Memory B cell (primary cell): ENCODE data around the gene SLC38A4.
"Not testable (repeated sequence)": the region's sequence is repeated elsewhere in the genome, so short reads cannot be mapped to it uniquely, and the experiment has no call there.

Experiments used
- ATAC-seq: fragments of 150-1000 bp; cut with Tn5 transposase; 2 replicates; pipeline ENCODE4 v1.10.0; 2021; ENCODE audit warnings: low read depth, mild to moderate bottlenecking, moderate library complexity
- DNase-seq, 2 donors: peaks; one replicate each; pipeline ENCODE4 v3.0.0; 2022; ENCODE audit warnings: low spot score in 2 of 2
- H3K27ac Mint-ChIP-seq: one replicate; pipeline ENCODE4 v1.8.0; 2022; ENCODE audit warnings: mild to moderate bottlenecking, moderate library complexity, mixed read lengths
- H3K27me3 Mint-ChIP-seq: one replicate; pipeline ENCODE4 v1.8.0; 2022; ENCODE audit warnings: mixed read lengths
- H3K36me3 Mint-ChIP-seq: one replicate; pipeline ENCODE4 v1.8.0; 2022; ENCODE audit warnings: mild to moderate bottlenecking, mixed read lengths
- H3K4me1 Mint-ChIP-seq: one replicate; pipeline ENCODE4 v1.8.0; 2022; ENCODE audit warnings: mixed read lengths
- H3K4me3 Mint-ChIP-seq: one replicate; pipeline ENCODE4 v1.8.0; 2022; ENCODE audit warnings: mild to moderate bottlenecking, moderate library complexity, mixed read lengths
- H3K9me3 Mint-ChIP-seq: one replicate; pipeline ENCODE4 v1.8.0; 2022; ENCODE audit warnings: mixed read lengths

SLC38A4 gene

DNA sequence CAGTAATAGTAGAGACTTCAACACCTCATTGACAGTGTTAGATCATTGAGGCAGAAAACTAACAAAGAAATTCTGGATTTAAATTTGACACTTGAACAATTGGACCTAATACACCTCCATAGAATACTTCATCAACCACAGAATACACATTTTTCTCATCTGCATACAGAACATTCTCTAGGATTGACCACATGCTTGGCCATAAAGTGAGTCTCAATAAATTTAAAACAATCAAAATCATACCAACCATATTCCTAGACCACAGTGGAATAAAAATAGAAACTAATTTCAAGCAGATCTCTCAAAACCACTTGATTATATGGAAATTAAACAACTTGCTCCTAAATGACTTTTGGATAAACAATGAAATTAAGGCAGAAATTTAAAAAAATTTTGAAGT, 82.3 kb downstream of the SLC38A4 start:
- Mint-ChIP-seq H3K4me3 (no peak overlapping the region), H3K9me3 (peaks cover 17% of the 10 kb centered on the region), H3K27me3 (no peaks in the 10 kb centered on the region), H3K27ac (no peak overlapping the region), H3K4me1 (no peaks in the 10 kb centered on the region), H3K36me3 (peaks cover 5% of the 10 kb centered on the region)
- no peak for DNase-seq
- ATAC-seq = no peak

DNA sequence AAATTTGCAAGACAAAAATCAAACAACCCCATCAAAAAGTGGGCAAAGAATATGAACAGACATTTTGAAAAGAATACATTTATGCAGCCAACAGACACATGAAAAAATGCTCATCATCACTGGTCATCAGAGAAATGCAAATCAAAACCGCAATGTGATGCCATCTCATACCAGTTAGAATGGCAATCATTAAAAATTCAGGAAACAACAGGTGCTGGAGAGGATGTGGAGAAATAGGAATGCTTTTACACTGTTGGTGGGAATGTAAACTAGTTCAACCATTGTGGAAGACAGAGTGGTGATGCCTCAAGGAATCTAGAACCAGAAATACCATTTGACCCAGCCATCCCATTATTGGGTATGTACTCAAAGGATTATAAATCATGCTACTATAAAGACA, 83.5 kb downstream of the SLC38A4 start:
- H3K36me3 Mint-ChIP-seq, H3K27ac Mint-ChIP-seq, H3K27me3 Mint-ChIP-seq, H3K4me3 Mint-ChIP-seq, DNase-seq, H3K4me1 Mint-ChIP-seq, ATAC-seq: not testable (repeated sequence)
- H3K9me3 Mint-ChIP-seq = peaks cover 23% of the 10 kb centered on the region

DNA sequence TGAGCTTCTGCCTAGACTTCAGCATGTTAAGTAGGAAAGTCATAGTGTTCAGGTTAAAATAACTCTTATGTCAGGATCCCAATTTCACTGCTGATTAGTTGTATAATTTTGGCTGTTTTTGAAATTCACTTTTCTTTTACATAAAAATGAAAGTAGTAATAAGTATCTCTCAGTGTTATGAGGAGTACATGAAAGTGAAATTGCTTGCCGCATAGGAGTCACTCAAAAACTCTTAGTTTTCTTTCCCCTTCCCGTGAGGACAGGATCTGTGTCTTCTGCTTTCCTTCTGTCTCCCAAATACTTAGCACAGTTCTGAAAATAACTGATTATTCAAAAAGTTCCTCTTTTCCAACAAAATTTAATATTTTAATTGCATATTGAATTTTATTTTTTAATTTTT, 100.5 kb downstream of the SLC38A4 start:
- H3K4me1 Mint-ChIP-seq = no peaks in the 10 kb centered on the region
- H3K36me3 Mint-ChIP-seq = peaks cover 13% of the 10 kb centered on the region
- DNase-seq = no peak
- no peaks in the 10 kb centered on the region for H3K27me3 Mint-ChIP-seq
- no peak overlapping the region for H3K27ac Mint-ChIP-seq
- no peak overlapping the region for H3K4me3 Mint-ChIP-seq
- peaks cover 4% of the 10 kb centered on the region for H3K9me3 Mint-ChIP-seq
- ATAC-seq = no peak

GRCh38 chr12:46723629-46724419, 102.0 kb downstream of the SLC38A4 start:
- peaks cover 10% of the 10 kb centered on the region for H3K9me3 Mint-ChIP-seq
- H3K4me1 Mint-ChIP-seq = no peaks in the 10 kb centered on the region
- H3K4me3 Mint-ChIP-seq = no peak overlapping the region
- no peaks in the 10 kb centered on the region for H3K27me3 Mint-ChIP-seq
- DNase-seq = no peak
- ATAC-seq = no peak
- H3K27ac Mint-ChIP-seq = no peak overlapping the region
- H3K36me3 Mint-ChIP-seq = peaks cover 16% of the 10 kb centered on the region

GRCh38 chr12:46722394-46723185, 103.2 kb downstream of the SLC38A4 start:
- Mint-ChIP-seq H3K27ac (no peak overlapping the region), H3K27me3 (no peaks in the 10 kb centered on the region), H3K4me1 (no peaks in the 10 kb centered on the region), H3K9me3 (peaks cover 10% of the 10 kb centered on the region), H3K4me3 (no peak overlapping the region), H3K36me3 (peaks cover 17% of the 10 kb centered on the region)
- DNase-seq = no peak
- ATAC-seq = no peak

DNA sequence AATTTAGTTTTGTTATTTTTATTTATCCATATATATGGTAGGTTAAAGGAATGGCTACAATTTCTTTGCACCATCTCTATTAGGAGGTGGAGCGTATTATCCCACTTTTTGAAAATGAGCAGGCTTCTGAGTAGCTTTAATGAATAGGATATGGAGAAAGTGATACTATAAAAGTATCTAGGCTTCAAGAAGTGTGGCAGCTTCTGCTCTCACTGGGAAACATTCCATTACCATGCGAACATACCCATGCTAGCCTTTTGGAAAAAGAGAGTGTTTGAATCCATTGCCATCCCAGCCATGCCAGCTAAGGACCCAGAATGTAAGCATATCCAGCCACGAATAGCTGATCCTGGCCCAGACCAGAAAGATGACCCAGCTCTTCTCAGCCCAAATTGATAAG, 107.3 kb downstream of the SLC38A4 start:
- no peak overlapping the region for H3K4me3 Mint-ChIP-seq
- H3K4me1 Mint-ChIP-seq = no peaks in the 10 kb centered on the region
- DNase-seq (no peak), ATAC-seq (no peak)
- H3K9me3 Mint-ChIP-seq = peaks cover 10% of the 10 kb centered on the region
- H3K36me3 Mint-ChIP-seq = peaks cover 16% of the 10 kb centered on the region
- no peaks in the 10 kb centered on the region for H3K27me3 Mint-ChIP-seq
- H3K27ac Mint-ChIP-seq = no peak overlapping the region

DNA sequence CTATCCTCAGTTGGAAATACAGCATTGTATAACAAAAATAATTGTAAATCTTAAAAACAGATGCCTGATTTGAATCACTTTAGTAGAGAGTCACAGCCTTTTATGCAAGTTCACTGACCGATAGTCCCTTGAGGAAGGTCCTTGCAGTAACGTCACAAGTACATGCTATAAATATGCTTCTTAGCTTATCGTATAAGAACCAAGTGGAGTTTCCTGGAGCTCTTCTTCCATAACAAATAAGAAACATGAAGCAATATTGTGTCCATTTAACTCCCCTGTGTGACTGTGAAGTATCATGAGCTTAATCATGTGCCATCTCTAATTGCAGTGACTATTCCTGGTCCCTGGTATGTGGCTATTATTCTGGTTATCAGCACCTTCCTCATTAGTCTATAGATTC, 107.9 kb downstream of the SLC38A4 start:
- Mint-ChIP-seq H3K4me1 (no peaks in the 10 kb centered on the region), H3K9me3 (peaks cover 10% of the 10 kb centered on the region), H3K36me3 (peaks cover 21% of the 10 kb centered on the region), H3K27me3 (no peaks in the 10 kb centered on the region), H3K4me3 (no peak overlapping the region), H3K27ac (no peak overlapping the region)
- no peak for ATAC-seq
- DNase-seq = no peak

- H3K4me1 Mint-ChIP-seq = no peaks in the 10 kb centered on the region
- H3K27ac Mint-ChIP-seq = no peak overlapping the region
- H3K36me3 Mint-ChIP-seq = peaks cover 21% of the 10 kb centered on the region
- H3K4me3 Mint-ChIP-seq = no peak overlapping the region
- DNase-seq (no peak), ATAC-seq (no peak)
- H3K27me3 Mint-ChIP-seq = no peaks in the 10 kb centered on the region
- H3K9me3 Mint-ChIP-seq = peaks cover 10% of the 10 kb centered on the region
Measured at GRCh38 chr12:46717159-46717558, 108.6 kb downstream of the SLC38A4 start.
